ENCODE data around the gene TADA2B.
A peak's percentile ranks its signal among the peaks of the same experiment; 100 is the strongest.

TADA2B gene, protein sequence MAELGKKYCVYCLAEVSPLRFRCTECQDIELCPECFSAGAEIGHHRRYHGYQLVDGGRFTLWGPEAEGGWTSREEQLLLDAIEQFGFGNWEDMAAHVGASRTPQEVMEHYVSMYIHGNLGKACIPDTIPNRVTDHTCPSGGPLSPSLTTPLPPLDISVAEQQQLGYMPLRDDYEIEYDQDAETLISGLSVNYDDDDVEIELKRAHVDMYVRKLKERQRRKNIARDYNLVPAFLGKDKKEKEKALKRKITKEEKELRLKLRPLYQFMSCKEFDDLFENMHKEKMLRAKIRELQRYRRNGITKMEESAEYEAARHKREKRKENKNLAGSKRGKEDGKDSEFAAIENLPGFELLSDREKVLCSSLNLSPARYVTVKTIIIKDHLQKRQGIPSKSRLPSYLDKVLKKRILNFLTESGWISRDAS

GRCh38 chr4:7043284-7044136, at the start of gene TADA2B:
TADA2B (plus strand) TSS chr4:7043372; CDS start chr4:7043580, 208 bp downstream.
- DNase-seq = peak in 1 of 2 experiments; percentile 50

DNA sequence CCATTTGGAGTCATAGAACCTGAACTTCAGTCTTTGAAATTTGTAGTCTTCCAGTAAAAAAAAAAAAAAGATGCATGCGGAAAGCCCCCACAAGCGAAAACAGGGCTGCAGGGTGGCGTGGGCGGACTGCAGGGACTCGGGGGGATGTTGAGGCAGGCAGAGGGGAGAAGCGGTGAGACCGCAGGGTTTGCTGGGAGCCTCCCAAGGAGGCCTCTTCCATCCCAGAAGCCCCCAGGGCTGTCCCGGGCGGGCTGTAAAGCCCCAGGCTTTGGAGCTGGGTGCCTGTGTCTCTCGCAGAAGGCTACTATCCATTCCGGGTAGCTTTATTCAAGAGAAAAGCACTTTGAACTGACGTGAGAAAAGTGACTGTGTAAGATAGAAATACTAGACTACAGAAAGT, 46.7 kb upstream of the TADA2B start:
- no peak for DNase-seq

- DNase-seq = no peak
Measured at GRCh38 chr4:6999172-7000086, 43.7 kb upstream of the TADA2B start.

- no peak for DNase-seq
Measured at GRCh38 chr4:7000421-7001176, 42.6 kb upstream of the TADA2B start.

DNA sequence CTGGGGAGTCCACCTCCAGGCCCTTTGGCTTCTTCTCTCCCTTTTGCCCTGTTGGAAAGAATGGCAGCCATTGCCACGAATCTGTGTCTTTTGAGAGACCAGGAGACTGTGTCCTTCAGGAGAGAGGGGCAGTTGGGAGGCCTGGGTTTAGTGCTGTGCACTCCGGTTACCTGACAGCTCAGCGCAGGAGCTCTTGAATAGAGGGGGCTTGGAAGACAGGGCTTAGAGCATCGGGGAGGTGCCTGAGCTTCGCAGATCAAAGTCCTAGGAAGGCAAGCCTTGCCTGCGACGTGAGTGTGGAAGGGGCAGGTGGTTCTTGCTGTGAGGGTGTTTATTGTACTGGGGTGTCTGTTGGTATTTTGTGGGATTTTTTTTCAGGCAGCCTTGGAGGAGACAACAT, 41.9 kb upstream of the TADA2B start:
- no peak for DNase-seq

GRCh38 chr4:7002336-7002735, 40.8 kb upstream of the TADA2B start:
- no peak for DNase-seq

- no peak for DNase-seq
Measured at GRCh38 chr4:7003176-7003878, 39.8 kb upstream of the TADA2B start.

- no peak for DNase-seq
Measured at GRCh38 chr4:7003879-7004240, 39.3 kb upstream of the TADA2B start.

DNA sequence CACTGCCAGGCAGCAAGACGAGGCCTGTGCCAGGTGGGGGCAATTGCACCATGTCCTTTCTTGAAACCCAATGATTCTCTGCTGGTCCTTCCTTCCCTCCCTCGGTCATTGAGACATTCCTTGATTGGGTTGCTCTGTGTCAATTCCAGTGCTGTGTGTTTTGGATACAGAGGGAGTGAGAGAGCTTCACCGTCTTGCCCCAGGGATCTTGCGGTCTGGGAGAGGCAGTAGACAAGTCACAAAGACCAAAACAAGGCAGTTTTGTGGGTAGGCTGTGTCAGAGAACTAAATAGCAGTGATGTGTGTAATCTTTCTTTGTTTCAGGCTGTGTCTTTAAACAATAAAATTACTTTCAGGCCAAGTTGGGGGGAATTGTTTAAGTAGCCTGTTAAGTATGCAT, 38.8 kb upstream of the TADA2B start:
- no peak for DNase-seq

DNA sequence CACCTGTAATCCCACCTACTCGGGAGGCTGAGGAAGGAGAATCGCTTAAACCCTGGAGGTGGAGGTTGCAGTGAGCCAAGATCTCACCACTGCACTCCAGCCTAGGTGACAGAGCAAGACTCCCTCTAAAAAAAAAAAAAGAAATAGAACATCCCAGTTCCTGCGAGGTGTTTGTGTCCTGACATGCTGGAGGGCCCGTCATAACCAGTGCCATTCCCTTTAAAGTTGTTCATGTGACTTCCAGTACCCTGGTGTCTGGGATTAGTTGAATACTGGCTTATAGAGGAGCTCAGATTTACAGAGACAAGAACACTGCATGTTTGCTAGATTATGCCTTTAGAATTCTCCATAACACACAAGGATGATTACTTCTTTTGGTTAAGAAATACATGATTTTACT, 37.6 kb upstream of the TADA2B start:
- DNase-seq = no peak

- DNase-seq = no peak
Measured at GRCh38 chr4:7006411-7006810, 36.8 kb upstream of the TADA2B start.

DNA sequence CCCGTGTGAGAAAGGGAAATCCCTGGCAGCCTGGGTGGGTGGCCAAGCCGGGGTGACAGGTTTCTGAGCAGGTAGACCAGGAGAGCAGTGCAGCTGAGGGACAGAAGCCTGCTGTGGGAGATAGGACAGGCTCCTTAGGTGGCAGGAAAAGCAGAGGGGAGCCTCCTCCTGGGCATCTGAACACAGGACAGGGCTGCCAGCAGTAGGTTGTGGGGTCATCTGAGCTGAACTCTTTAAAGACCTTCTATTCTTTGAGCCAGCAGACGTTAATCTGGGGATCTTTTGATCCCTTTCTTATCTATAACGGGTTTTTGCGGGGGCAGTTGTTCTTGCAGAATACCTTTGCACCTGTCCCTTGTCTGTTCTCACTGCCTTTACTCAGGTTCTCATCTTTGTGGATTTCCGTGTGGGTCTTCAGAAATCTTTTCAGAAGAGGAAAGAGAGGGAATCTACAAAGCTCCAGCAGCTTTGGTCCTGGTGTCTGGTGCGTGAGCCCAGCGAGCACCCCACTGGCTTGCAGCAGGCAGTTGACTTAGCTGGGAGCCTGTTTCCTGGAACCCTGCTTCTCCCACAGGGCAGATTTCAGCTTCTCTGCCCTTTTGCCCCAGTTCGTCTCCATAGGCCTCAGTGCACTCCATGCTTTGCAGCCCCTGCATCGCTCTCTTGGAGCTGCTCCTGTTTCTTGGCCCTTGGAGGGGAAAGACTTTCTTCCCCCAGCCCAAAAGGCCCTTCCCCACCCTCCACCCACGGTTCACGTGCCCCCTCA, 35.8 kb upstream of the TADA2B start:
- DNase-seq = no peak

- DNase-seq = no peak
Measured at GRCh38 chr4:7007944-7008343, 35.2 kb upstream of the TADA2B start.

GRCh38 chr4:7009564-7009963, 33.6 kb upstream of the TADA2B start:
- no peak for DNase-seq

DNA sequence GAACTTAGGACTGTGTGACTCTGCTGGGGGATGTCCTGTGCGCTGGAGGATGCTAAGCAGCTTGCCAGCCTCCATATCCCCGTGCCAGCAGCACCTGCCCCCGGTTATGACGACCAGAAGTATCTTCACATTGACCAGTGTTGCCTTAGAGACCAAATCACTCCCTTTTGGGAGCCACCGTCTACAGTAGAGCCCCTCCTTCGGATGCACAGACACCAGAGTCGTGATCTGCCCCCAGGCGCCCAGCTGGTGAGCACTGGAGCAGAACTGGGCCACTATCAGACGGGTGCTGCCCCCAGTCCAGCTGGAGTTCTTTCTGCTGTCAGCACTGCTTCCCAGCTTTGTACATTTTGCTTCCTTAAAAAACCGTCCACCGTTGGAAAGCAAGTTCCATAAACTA, 30.0 kb upstream of the TADA2B start:
- no peak for DNase-seq

DNA sequence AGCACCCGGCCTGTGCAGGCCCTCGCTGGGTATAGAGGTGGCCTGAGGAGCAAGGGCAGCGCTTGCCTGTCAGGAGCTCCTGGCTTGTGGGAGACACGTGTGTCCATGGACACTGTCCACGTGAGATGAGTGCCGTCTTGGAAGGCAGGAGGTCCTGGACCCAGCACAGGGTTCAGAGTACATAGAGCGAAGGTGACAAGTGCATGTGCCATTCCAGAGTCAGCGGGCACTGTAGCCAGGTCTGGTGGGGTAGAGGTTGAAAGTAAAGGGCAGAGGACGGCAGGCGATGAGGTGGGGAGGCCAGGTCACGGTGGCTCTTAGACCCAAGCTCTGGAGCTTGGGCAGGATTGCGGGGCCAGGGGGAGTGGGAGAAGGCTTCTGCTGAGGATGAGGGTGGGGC, 28.4 kb upstream of the TADA2B start:
- no peak for DNase-seq

GRCh38 chr4:7015383-7016035, 27.7 kb upstream of the TADA2B start:
- DNase-seq = no peak

- no peak for DNase-seq
Measured at GRCh38 chr4:7016086-7016485, 27.1 kb upstream of the TADA2B start.

DNA sequence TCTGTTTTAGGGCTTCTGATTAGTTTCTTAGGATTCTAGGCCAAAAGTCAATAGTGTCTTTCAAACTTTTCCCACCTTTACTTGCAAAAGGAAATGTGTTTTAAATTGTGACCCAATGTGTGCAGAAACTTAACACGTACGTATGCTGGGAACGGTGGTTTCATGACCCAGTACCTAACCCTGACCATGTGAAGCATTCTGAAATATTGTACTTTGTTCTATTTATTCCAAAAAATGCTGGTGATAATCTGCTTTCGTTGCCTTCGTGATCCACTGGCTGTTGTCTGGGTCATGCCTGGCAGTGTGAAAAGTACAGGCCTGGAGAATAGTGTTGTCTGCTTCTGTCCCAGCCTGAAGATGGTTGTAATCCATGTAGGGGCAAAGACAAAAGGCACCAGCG, 26.7 kb upstream of the TADA2B start:
- no peak for DNase-seq

- DNase-seq = no peak
Measured at GRCh38 chr4:7017446-7018048, 25.6 kb upstream of the TADA2B start.
